GM06990 (cell line): ENCODE results near the gene MUC4.
"Not testable (repeated sequence)": the region's sequence is repeated elsewhere in the genome, so short reads cannot be mapped to it uniquely, and the experiment has no call there.

ENCODE experiments used
- DNase-seq: peaks from one replicate; pipeline ENCODE4 v3.0.0-alpha.2; 2011; ENCODE audit not compliant: insufficient read length; ENCODE audit errors: extremely low read depth
- H3K27me3 ChIP-seq: replicated peaks from 2 replicates; pipeline ENCODE4 v1.6.0; 2011; ENCODE audit warnings: low read length; ENCODE audit not compliant: control insufficient read depth, insufficient read depth
- H3K36me3 ChIP-seq: 2 replicates; pipeline ENCODE4 v1.5.1; 2011; ENCODE audit warnings: low read length; ENCODE audit not compliant: control insufficient read depth, insufficient read depth
- H3K4me3 ChIP-seq: replicated peaks from 2 replicates; pipeline ENCODE4 v1.5.1; 2011; ENCODE audit warnings: low read depth, mild to moderate bottlenecking, control low read depth, low read length
- TF ChIP-seq, protein P1 (sequence below): IDR thresholded peaks from 2 replicates; pipeline ENCODE4 v1.5.1; 2011; ENCODE audit warnings: low read length, control low read depth, mild to moderate bottlenecking, inconsistent platforms; ENCODE audit not compliant: insufficient read depth, poor library complexity, severe bottlenecking

Gene MUC4

DNA sequence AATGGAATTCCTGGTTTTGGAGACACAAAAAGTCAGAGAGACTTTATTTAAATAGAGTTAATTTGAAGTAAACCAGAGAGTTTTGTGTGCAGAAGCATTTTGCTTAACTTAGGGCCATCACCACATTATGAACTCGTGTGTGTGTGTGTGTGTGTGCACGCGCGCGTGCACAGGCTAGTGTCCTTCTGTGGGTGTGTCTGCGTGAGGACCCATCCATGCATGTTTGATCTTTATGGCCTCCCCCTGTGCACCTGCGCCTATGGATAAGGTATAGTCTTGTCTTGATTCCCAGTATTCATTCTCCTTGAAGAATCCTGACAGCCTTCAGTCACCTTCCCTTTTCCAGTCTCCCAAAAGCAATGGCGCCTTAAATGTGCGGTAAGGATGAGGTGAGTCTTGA is 65.0 kb downstream of the MUC4 start:
- TF ChIP-seq, protein P1, sequence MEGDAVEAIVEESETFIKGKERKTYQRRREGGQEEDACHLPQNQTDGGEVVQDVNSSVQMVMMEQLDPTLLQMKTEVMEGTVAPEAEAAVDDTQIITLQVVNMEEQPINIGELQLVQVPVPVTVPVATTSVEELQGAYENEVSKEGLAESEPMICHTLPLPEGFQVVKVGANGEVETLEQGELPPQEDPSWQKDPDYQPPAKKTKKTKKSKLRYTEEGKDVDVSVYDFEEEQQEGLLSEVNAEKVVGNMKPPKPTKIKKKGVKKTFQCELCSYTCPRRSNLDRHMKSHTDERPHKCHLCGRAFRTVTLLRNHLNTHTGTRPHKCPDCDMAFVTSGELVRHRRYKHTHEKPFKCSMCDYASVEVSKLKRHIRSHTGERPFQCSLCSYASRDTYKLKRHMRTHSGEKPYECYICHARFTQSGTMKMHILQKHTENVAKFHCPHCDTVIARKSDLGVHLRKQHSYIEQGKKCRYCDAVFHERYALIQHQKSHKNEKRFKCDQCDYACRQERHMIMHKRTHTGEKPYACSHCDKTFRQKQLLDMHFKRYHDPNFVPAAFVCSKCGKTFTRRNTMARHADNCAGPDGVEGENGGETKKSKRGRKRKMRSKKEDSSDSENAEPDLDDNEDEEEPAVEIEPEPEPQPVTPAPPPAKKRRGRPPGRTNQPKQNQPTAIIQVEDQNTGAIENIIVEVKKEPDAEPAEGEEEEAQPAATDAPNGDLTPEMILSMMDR, result no peak
- H3K27me3 ChIP-seq, result no peaks in the 10 kb centered on the region; the same call in 1 of the 2 replicates
- DNase-seq, result no peak
- H3K4me3 ChIP-seq, result no peak overlapping the region
- no peaks in the 10 kb centered on the region for H3K36me3 ChIP-seq

DNA sequence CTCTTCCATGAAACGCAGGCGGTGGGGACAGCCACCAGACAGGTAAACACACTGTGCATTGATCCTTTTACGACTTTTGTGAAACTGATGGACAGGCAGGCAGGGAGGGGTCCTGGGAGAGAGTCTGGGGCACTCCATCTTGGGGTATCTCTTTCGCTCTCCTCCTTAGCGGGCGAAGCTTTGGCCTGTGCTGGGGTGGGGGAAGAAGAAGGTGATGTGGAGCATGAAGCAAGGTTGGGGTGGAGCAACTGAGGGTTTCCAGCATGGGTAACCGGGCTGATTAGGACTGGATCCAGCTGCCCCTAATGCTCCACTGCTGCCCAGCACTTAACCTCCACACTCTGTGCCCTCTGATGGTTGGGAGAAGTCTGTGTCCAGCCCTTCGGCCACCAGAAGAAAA is 65.4 kb downstream of the MUC4 start:
- H3K27me3 ChIP-seq, result no peaks in the 10 kb centered on the region; the same call in 1 of the 2 replicates
- DNase-seq, result no peak
- TF ChIP-seq, protein P1, result no peak
- H3K4me3 ChIP-seq, result no peak overlapping the region
- no peaks in the 10 kb centered on the region for H3K36me3 ChIP-seq

DNA sequence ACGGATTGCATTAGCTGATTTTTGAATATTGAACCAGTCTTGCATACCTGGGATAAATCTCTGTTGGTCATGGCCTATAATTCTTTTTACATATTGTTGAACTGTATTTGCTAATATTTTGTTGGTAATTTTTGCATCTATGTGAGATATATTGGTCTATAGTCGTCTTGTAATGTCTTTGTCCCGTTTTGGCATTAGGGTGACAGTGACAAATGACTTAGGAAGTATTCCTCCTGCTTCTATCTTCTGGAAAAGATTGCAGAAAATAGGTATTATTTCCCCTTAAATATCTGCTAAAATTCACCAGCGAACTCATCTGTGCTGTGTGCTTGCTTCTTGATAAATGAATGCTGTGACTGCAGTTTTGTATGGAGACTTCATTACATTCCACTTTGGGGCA is 67.3 kb downstream of the MUC4 start:
- Histone ChIP-seq H3K36me3 (no peaks in the 10 kb centered on the region), H3K4me3 (no peak overlapping the region), H3K27me3 (no peaks in the 10 kb centered on the region; the same call in 1 of the 2 replicates)
- TF ChIP-seq, protein P1, result no peak
- DNase-seq, result no peak

DNA sequence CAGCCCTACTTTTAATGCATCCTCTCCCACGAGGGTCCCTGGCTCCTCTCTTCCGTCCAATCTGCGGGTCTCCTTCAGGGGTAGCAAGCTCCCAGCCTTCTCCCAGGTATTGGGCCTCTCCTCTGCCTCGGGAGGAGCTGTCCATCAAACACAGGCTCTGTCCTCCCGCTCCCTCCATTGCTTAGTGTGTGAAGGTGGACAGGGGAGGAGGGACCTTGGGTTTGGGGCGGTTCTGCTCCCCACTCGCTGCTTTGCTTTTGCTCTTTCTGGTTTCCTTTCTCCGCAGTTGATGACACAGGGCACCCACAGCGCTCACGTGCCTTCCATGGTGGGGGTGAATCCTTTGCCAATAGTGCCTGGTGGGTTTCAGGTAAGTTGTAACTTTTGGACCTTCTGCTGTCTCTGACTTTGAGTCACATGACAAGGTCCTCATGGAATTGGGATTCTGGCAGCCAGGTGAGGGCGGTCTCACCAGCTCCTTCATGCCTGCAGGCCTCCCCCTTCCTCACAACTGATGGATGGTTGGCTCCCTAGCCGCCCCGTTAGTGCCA is 72.1 kb downstream of the MUC4 start:
- TF ChIP-seq, protein P1, result no peak
- Histone ChIP-seq H3K4me3 (no peak overlapping the region), H3K36me3 (no peaks in the 10 kb centered on the region), H3K27me3 (peaks cover 1% of the 10 kb centered on the region; the same call in 1 of the 2 replicates)
- DNase-seq, result no peak

DNA sequence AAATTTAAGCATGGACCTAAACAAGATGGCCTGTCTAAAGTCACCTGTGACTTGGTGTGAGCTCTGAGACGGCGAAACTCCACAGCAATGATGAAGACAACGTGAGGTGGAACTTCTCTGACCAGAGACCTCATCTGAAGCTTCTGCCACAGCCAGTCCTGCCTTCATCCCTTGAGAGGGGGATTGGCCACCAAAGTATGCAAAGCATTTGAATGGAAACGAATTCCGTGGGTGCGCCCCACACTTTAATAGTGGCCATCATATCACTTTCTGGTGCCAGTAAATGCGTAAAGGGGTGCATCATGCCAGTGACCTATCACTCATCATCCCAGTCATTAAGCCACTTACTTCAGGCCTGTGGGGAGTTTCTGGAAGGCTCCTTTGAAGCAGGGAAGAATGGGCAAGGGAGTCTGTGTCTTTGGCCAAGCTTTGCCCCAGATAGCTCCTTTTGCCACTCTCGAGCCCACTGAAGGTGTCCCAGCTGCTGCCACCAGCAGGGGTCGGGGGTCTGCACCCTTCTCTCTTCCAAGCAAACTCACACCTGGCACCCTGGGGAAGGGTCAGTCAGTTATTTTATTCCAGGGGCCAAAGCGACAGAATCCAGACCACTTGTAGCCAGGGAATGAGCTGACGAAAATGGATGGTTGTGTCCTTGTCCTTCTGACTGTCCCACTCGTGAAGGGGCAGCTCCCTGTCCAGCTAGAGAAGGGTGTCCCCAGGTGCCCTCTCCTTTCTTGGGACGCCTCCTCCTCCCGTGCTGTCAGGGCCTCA is 73.3 kb downstream of the MUC4 start:
- TF ChIP-seq, protein P1, result no peak
- DNase-seq, result no peak
- Histone ChIP-seq H3K4me3 (no peak overlapping the region), H3K36me3 (no peaks in the 10 kb centered on the region), H3K27me3 (peaks cover 1% of the 10 kb centered on the region; the same call in 1 of the 2 replicates)

DNA sequence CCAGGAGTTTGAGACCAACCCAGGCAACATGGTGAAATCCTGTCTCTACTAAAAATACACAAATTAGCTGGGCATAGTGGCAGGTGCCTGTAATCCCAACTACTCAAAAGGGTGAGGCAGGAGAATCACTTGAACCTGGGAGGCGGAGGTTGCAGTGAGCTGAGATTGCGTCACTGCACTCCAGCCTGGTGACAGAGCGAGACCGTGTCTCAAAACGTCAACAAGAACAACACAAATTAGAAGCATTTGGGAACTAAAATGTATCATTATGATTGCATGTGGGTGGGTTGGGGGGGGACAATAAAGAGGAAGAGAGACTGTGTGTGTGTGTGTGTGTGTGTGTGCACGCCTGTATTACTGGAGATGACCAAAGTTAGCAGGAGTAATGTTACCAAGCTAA is 73.9 kb downstream of the MUC4 start:
- H3K27me3 ChIP-seq, H3K36me3 ChIP-seq, DNase-seq, H3K4me3 ChIP-seq: not testable (repeated sequence)
